GM23338 (cell line): ENCODE data around the gene PIN1. TPM values are rescaled to one million over a fixed set of nuclear protein-coding genes. Genes with fewer than 3 reads are reported as not detected.

ENCODE experiments used
- ATAC-seq: fragments of 200-7000 bp; cut with Tn5 transposase; 3 replicates; pipeline ENCODE4 v1.9.1; 2020
- DNase-seq: peaks from one replicate; pipeline ENCODE4 v3.0.0-alpha.2; 2015; ENCODE audit warnings: low spot score
- H2AFZ ChIP-seq: fragments of 200-600 bp; sonication (generic); 2 replicates; pipeline ENCODE4 v1.8.0; 2016; ENCODE audit warnings: antibody characterized with exemption, mild to moderate bottlenecking, moderate library complexity
- H3F3A ChIP-seq: fragments of 200-600 bp; sonication (generic); replicated peaks from 2 replicates; pipeline ENCODE4 v1.8.0; 2017; ENCODE audit warnings: antibody characterized with exemption, mixed run types, low read depth
- H3K27ac ChIP-seq: fragments of 200-600 bp; sonication (generic); 2 replicates; pipeline ENCODE4 v1.6.1; 2016; ENCODE audit warnings: low read depth
- H3K27me3 ChIP-seq: fragments of 200-600 bp; sonication (generic); 2 replicates; pipeline ENCODE4 v1.8.0; 2016; ENCODE audit warnings: mild to moderate bottlenecking, mixed run types, moderate library complexity; ENCODE audit not compliant: insufficient read depth
- H3K36me3 ChIP-seq: fragments of 200-600 bp; sonication (generic); 2 replicates; pipeline ENCODE4 v1.8.0; 2016; ENCODE audit warnings: mild to moderate bottlenecking; ENCODE audit not compliant: insufficient read depth
- H3K4me1 ChIP-seq: fragments of 200-600 bp; sonication (generic); 2 replicates; pipeline ENCODE4 v1.8.0; 2016; ENCODE audit warnings: mild to moderate bottlenecking, moderate library complexity; ENCODE audit not compliant: insufficient read depth
- H3K4me2 ChIP-seq: fragments of 200-600 bp; sonication (generic); 2 replicates; pipeline ENCODE4 v1.7.1; 2017; ENCODE audit warnings: mixed run types
- H3K4me3 ChIP-seq: fragments of 200-600 bp; sonication (generic); 2 replicates; pipeline ENCODE4 v1.6.1; 2016; ENCODE audit warnings: mixed run types
- H3K79me2 ChIP-seq: fragments of 200-600 bp; sonication (generic); replicated peaks from 2 replicates; pipeline ENCODE4 v1.8.0; 2017; ENCODE audit warnings: mild to moderate bottlenecking; ENCODE audit not compliant: insufficient read depth
- H3K9me2 ChIP-seq: fragments of 200-600 bp; sonication (generic); 2 replicates; pipeline ENCODE4 v1.8.0; 2017; ENCODE audit not compliant: insufficient read depth
- H4K20me1 ChIP-seq: fragments of 200-600 bp; sonication (generic); replicated peaks from 2 replicates; pipeline ENCODE4 v1.8.0; 2017; ENCODE audit warnings: mild to moderate bottlenecking; ENCODE audit not compliant: insufficient read depth
- H3K27ac Mint-ChIP-seq: 2 replicates; pipeline ENCODE4 v1.8.0; 2020; ENCODE audit warnings: inconsistent platforms, mild to moderate bottlenecking, moderate library complexity, mixed read lengths
- H3K27me3 Mint-ChIP-seq: 3 replicates; pipeline ENCODE4 v1.8.0; 2022; ENCODE audit warnings: low read depth, mild to moderate bottlenecking, moderate library complexity, mixed read lengths, inconsistent platforms; ENCODE audit not compliant: insufficient read depth, poor library complexity
- H3K36me3 Mint-ChIP-seq: 3 replicates; pipeline ENCODE4 v1.8.0; 2021; ENCODE audit warnings: low read depth, mild to moderate bottlenecking, inconsistent platforms, moderate library complexity, mixed read lengths
- H3K4me1 Mint-ChIP-seq: 3 replicates; pipeline ENCODE4 v1.8.0; 2020; ENCODE audit warnings: mild to moderate bottlenecking, inconsistent platforms, mixed read lengths
- H3K4me3 Mint-ChIP-seq: 3 replicates; pipeline ENCODE4 v1.8.0; 2021; ENCODE audit warnings: moderate library complexity, mild to moderate bottlenecking, inconsistent platforms, mixed read lengths
- H3K9me3 Mint-ChIP-seq: 3 replicates; pipeline ENCODE4 v1.8.0; 2020; ENCODE audit warnings: moderate library complexity, mild to moderate bottlenecking, inconsistent platforms, mixed read lengths
- CREB1 ChIP-seq: fragments of 250-450 bp; sonication (Bioruptor Pico); IDR thresholded peaks from 2 replicates; pipeline ENCODE4 v1.5.0; 2020; ENCODE audit warnings: low read depth, mild to moderate bottlenecking, moderate library complexity
- CTCF ChIP-seq, 2 experiments: fragments of 200-600 bp in 1 of 2; sonication (generic) in 1 of 2; conservative IDR thresholded peaks; 2 replicates each; pipeline versions ENCODE4 v1.5.1 to v1.6.1; 2016 to 2017; ENCODE audit warnings: antibody characterized with exemption in 2 of 2, low read depth in 2 of 2, mild to moderate bottlenecking in 2 of 2, moderate library complexity in 1 of 2
- ETS1 ChIP-seq: IDR thresholded peaks from 2 replicates; pipeline ENCODE4 v1.6.1; 2016; ENCODE audit warnings: antibody characterized with exemption
- EZH2 ChIP-seq: fragments of 200-600 bp; sonication (generic); IDR thresholded peaks from one replicate; pipeline ENCODE4 v1.8.0; 2017; ENCODE audit warnings: antibody characterized with exemption, mild to moderate bottlenecking, low read depth; ENCODE audit not compliant: unreplicated experiment
- EZH2phosphoT487 ChIP-seq: fragments of 200-600 bp; sonication (generic); IDR thresholded peaks from one replicate; pipeline ENCODE4 v1.8.1; 2018; ENCODE audit warnings: antibody characterized with exemption; ENCODE audit not compliant: unreplicated experiment
- JUNB ChIP-seq: IDR thresholded peaks from one replicate; pipeline ENCODE4 v1.6.1; 2016; ENCODE audit warnings: antibody characterized with exemption; ENCODE audit not compliant: unreplicated experiment
- NANOG ChIP-seq: IDR thresholded peaks from 2 replicates; pipeline ENCODE4 v1.6.1; 2016; ENCODE audit warnings: antibody characterized with exemption, borderline replicate concordance
- POLR2AphosphoS5 ChIP-seq: IDR thresholded peaks from 2 replicates; pipeline ENCODE4 v1.6.1; 2016; ENCODE audit warnings: antibody characterized with exemption, low read depth
- STAT1 ChIP-seq: IDR thresholded peaks from one replicate; pipeline ENCODE4 v1.6.1; 2016; ENCODE audit warnings: antibody characterized with exemption; ENCODE audit not compliant: unreplicated experiment
- ZNF114 ChIP-seq: fragments of 250-450 bp; sonication (Bioruptor Pico); IDR thresholded peaks from 2 replicates; pipeline ENCODE4 v1.5.0; 2020; ENCODE audit warnings: mild to moderate bottlenecking, moderate library complexity
- ZNF331 ChIP-seq: fragments of 250-450 bp; sonication (Bioruptor Pico); IDR thresholded peaks from 2 replicates; pipeline ENCODE4 v1.5.0; 2020; ENCODE audit warnings: low read depth, mild to moderate bottlenecking, moderate library complexity
- ZNF462 ChIP-seq: fragments of 250-450 bp; sonication (Bioruptor Pico); IDR thresholded peaks from 2 replicates; pipeline ENCODE4 v1.5.0; 2020; ENCODE audit warnings: mild to moderate bottlenecking, moderate library complexity
- polyA plus RNA-seq: library from polyadenylated mRNA; unstranded; fragments of >200 nt; fragmentation: Nextera tagmentation; extraction: Ambion mirVana; gene quantifications from 2 replicates; pipeline ENCODE4 v1.2.1, GENCODE V29; 2016
- total RNA-seq: library from RNA; depleted of rRNA; stranded (reverse); fragments of >200 nt; shearing (Covaris generic); gene quantifications from 2 replicates; pipeline ENCODE4 v1.2.3, GENCODE V29; 2014
- TF ChIP-seq, protein P1 (sequence below): IDR thresholded peaks from one replicate; pipeline ENCODE4 v1.6.1; 2018; ENCODE audit warnings: antibody characterized with exemption; ENCODE audit not compliant: unreplicated experiment

Gene PIN1
- total and polyA plus RNA-seq, 2 experiments from 2014 or later, result 127 TPM

- TF ChIP-seq EZH2phosphoT487 (no peak), CREB1 (CRISPR knock-in tag) (no peak), JUNB (no peak), POLR2AphosphoS5 (no peak), NANOG (no peak), ZNF331 (no peak), EZH2 (no peak), STAT1 (no peak), CTCF (conservative IDR thresholded peaks at IDR 0.05; ENCODE audit: low read depth in 2 of 2) (no peak), ZNF114 (CRISPR knock-in tag) (no peak), ETS1 (no peak), ZNF462 (CRISPR knock-in tag) (no peak)
- TF ChIP-seq, protein P1, sequence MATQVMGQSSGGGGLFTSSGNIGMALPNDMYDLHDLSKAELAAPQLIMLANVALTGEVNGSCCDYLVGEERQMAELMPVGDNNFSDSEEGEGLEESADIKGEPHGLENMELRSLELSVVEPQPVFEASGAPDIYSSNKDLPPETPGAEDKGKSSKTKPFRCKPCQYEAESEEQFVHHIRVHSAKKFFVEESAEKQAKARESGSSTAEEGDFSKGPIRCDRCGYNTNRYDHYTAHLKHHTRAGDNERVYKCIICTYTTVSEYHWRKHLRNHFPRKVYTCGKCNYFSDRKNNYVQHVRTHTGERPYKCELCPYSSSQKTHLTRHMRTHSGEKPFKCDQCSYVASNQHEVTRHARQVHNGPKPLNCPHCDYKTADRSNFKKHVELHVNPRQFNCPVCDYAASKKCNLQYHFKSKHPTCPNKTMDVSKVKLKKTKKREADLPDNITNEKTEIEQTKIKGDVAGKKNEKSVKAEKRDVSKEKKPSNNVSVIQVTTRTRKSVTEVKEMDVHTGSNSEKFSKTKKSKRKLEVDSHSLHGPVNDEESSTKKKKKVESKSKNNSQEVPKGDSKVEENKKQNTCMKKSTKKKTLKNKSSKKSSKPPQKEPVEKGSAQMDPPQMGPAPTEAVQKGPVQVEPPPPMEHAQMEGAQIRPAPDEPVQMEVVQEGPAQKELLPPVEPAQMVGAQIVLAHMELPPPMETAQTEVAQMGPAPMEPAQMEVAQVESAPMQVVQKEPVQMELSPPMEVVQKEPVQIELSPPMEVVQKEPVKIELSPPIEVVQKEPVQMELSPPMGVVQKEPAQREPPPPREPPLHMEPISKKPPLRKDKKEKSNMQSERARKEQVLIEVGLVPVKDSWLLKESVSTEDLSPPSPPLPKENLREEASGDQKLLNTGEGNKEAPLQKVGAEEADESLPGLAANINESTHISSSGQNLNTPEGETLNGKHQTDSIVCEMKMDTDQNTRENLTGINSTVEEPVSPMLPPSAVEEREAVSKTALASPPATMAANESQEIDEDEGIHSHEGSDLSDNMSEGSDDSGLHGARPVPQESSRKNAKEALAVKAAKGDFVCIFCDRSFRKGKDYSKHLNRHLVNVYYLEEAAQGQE, result no peak
- H3K4me1 Mint-ChIP-seq, result peaks cover 14% of the 10 kb centered on the region
- Histone ChIP-seq H3K4me1 (peaks cover 9% of the 10 kb centered on the region), H3F3A (peaks cover 17% of the 10 kb centered on the region), H3K36me3 (no peaks in the 10 kb centered on the region), H3K27me3 (no peaks in the 10 kb centered on the region), H3K9me2 (no peaks in the 10 kb centered on the region), H3K4me2 (no peak overlapping the region), H3K79me2 (peaks cover 29% of the 10 kb centered on the region), H3K4me3 (no peak overlapping the region), H2AFZ (no peak overlapping the region), H3K27ac (no peak overlapping the region), H4K20me1 (no peaks in the 10 kb centered on the region; the same call in 1 of the 2 replicates)
- no peaks in the 10 kb centered on the region; the same call in 2 of the 3 replicates for H3K9me3 Mint-ChIP-seq
- H3K36me3 Mint-ChIP-seq, result peaks cover 14% of the 10 kb centered on the region
- ATAC-seq, result no peak
- H3K4me3 Mint-ChIP-seq, result no peak overlapping the region; the same call in 2 of the 3 replicates
- DNase-seq, result no peak
- peaks cover 11% of the 10 kb centered on the region for H3K27me3 Mint-ChIP-seq
- H3K27ac Mint-ChIP-seq, result peak overlapping the region; percentile 32; the same call in 1 of the 2 replicates
Measured at GRCh38 chr19:9823816-9824215, 11.3 kb upstream of the PIN1 start.
